ACC112 (cell line): Measurements from ENCODE around the gene SEMA7A.

Experiments used
- H2AFZ ChIP-seq: fragments of 200-600 bp; sonication (generic); one replicate; pipeline ENCODE4 v1.6.0; 2017; ENCODE audit warnings: antibody characterized with exemption, low read length; ENCODE audit not compliant: unreplicated experiment
- H3K27ac ChIP-seq: fragments of 200-600 bp; sonication (generic); 2 replicates; pipeline ENCODE4 v1.5.1; 2014; ENCODE audit warnings: low read depth, mild to moderate bottlenecking, antibody characterized with exemption, low read length, moderate library complexity
- H3K27me3 ChIP-seq: fragments of 200-600 bp; sonication (generic); 2 replicates; pipeline ENCODE4 v1.6.1; 2014; ENCODE audit warnings: mild to moderate bottlenecking, antibody characterized with exemption, low read length, moderate library complexity, mixed read lengths; ENCODE audit not compliant: insufficient read depth
- H3K36me3 ChIP-seq: fragments of 200-600 bp; sonication (generic); 2 replicates; pipeline ENCODE4 v1.6.1; 2016; ENCODE audit warnings: mild to moderate bottlenecking, antibody characterized with exemption, low read length, moderate library complexity, mixed read lengths; ENCODE audit not compliant: insufficient read depth
- H3K4me1 ChIP-seq: fragments of 200-600 bp; sonication (generic); one replicate; pipeline ENCODE4 v1.6.1; 2016; ENCODE audit warnings: low read length, mixed read lengths; ENCODE audit not compliant: insufficient read depth, unreplicated experiment, control insufficient read depth
- H3K4me3 ChIP-seq: fragments of 200-600 bp; sonication (generic); 2 replicates; pipeline ENCODE4 v1.5.1; 2014; ENCODE audit warnings: mild to moderate bottlenecking, low read depth, low read length
- H3K79me2 ChIP-seq: fragments of 200-600 bp; sonication (generic); one replicate; pipeline ENCODE4 v1.6.0; 2016; ENCODE audit warnings: low read length; ENCODE audit not compliant: control insufficient read depth, unreplicated experiment, insufficient read depth

The SEMA7A gene

DNA sequence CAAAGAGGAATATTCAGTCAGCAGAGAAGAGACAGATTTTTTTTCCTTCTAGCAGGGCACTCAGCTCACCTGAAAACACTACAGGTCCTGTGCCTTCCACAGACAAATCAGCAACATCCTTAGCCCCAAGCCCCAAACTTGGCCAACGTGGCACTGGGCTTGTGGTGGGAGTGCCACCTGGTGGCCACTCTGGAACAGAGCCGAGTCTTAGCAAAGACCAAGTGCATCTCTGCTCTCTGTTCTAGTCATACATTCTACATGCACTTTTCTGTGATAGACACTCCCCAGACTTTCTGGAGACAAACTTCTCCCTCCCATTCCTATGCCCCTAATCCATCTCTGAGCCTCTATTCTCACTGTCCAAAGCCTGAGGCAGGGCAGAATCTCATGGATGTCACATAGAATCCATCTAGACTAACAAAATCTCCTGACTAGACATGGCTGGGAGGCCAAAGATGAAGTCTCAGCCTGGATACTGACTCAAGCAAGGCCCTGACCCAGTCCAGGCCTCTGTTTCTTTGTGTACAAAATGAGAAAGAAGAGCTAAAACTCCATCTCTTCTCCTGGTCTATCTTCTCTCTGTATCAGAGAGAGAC, 5.1 kb upstream of the SEMA7A start:
- H3K79me2 ChIP-seq: peaks cover 4% of the 10 kb centered on the region
- no peaks in the 10 kb centered on the region for H3K27me3 ChIP-seq
- H3K4me1 ChIP-seq: peaks cover 10% of the 10 kb centered on the region
- no peak overlapping the region for H3K4me3 ChIP-seq
- H3K27ac ChIP-seq: no peak overlapping the region
- H2AFZ ChIP-seq: no peak overlapping the region
- H3K36me3 ChIP-seq: no peaks in the 10 kb centered on the region

DNA sequence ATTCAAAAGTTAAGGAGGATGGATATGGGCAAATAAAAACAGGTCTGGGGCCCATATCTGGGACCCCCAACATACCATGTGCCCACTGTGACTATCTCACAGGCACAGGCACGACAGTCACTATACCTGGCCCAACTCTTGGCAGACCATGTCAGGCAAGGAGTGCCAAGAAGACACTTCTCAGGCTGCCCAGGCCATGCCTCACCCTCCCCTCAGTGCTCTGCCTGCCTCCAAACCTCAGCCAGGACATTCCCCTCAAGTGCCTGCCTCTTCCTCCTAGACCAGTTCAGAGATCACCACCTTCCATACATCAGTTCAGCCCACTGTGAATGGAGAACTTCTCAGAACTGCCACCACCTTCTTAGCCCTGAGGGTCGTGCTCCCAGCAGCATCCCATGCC, 4.4 kb upstream of the SEMA7A start:
- Histone ChIP-seq H3K4me1 (peaks cover 10% of the 10 kb centered on the region), H3K36me3 (no peaks in the 10 kb centered on the region), H3K27me3 (no peaks in the 10 kb centered on the region), H3K4me3 (no peak overlapping the region), H3K27ac (no peak overlapping the region), H2AFZ (no peak overlapping the region), H3K79me2 (peaks cover 9% of the 10 kb centered on the region)

DNA sequence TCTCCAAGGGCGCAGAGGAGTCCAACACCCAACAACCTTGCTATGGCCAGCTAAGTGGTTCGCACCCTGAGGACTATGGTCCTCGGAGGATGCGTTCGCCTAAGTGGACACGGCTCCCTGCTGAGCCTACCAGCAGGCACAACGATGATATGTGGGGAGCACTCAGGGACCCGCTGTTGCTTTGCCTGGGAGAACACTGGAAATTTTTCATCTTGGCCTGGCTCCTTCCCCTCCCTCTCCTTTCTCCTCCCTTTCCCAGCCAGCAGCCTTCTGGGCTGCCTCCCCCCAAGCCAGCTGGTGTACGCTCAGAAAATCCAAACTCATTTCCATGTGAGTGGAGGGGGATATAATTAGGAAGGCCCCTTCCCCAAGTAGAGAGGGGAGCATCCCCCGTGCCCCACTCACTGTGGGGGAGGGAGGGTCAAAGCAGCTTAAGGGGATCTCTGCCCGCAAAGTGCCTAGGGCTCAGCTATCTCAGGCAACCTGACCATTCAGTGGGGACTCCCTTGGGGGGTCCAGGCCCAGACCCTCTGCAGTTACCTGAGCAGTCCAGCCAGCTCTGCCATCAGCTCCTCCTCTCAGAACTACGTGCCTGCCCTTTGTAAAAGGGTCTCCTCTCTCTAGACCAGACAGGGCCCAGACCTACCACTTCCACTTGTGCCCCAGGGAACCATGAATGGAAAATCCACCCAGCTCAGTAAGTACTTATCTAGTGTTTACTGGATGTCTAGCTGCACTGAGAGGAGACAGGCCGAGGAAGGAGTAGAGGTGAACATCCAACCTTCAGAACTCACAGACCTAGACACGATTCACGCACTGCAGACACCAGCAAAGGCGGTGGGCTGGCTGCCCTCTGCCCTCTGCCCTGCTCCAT, 742 bp upstream of the SEMA7A start:
- peaks cover 46% of the 10 kb centered on the region for H3K79me2 ChIP-seq
- peak overlapping the region; percentile 62 for H2AFZ ChIP-seq
- peaks cover 37% of the 10 kb centered on the region for H3K4me1 ChIP-seq

DNA sequence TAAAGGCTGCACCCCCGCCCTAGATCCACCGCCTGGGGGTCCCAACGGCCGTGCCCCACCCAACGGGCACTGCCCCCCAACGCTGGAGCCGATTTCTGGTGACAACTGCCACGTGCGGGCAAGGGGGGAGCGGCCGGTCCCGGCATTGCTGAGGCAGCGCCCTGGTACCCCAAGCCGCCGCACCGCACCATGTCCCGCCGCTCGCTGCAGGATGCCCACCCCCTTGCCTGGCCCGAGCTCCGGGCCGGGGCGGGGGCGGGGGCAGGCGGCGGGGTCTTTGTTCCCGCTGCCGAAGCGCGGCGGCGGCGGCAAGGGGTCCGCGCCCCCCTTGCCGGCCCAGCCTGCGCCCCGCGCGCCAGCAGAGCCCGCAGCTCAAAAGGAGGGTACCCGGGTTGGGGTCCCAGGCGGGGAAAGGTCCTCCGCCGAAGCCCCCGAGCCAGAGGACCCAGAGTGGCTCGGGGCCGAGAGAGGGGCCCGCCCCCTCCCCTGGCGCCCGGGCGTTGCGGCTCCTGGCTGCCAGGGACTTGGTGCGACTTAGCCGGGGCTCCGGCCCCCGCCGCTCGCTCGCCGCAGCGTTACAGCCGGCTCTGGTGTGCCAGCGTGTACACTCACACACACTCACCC, 678 bp downstream of the SEMA7A start:
- peak overlapping the region; percentile 10; the same call in 1 of the 2 replicates for H3K27ac ChIP-seq
- H3K79me2 ChIP-seq: peaks cover 60% of the 10 kb centered on the region
- no peaks in the 10 kb centered on the region for H3K27me3 ChIP-seq
- peaks cover 45% of the 10 kb centered on the region for H3K4me1 ChIP-seq
- H3K36me3 ChIP-seq: no peaks in the 10 kb centered on the region
- H2AFZ ChIP-seq: peak overlapping the region; percentile 84
- peak overlapping the region; percentile 92 for H3K4me3 ChIP-seq

More for the DNA sequence above, 742 bp upstream of the SEMA7A start:
- Histone ChIP-seq H3K36me3 (no peaks in the 10 kb centered on the region), H3K27ac (peak overlapping the region; percentile 28; the same call in 1 of the 2 replicates), H3K4me3 (peak overlapping the region; percentile 92), H3K27me3 (no peaks in the 10 kb centered on the region)

DNA sequence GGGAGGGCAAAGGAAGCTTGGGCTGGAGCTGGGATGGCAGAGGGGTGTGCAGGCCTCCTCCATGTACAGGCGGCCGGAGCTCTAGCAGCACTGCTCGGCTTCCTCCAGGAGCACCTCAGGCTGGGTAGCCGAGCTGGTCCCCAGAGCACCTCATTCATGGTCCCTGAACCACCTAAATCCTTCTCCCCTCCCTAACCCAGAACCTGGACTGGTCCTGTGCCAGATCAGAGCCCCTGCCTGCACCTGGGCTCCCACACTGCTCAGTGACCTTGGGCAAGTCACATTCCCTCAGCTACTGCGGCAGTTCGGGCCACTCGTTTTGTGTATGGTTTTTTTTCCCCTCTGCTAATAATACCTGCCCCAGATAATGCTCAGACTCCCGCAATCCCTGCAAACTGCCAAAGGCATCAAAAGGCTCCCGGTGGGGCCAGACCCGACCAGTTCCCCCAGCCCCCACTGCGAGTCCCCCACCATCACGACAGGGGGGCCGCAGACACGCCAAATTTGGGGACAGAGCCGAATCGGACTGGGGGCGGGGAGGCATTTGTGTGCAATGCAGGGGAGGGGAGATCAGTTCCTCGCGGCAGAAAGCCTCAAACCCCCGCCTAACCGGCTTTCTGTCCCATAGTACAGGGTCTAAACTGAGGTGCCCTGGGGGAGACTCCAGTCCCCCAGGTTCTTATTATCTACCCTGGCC, 1.3 kb downstream of the SEMA7A start:
- Histone ChIP-seq H2AFZ (peak overlapping the region; percentile 49), H3K27ac (no peak overlapping the region), H3K27me3 (no peaks in the 10 kb centered on the region), H3K79me2 (peaks cover 66% of the 10 kb centered on the region), H3K4me1 (peaks cover 50% of the 10 kb centered on the region), H3K36me3 (no peaks in the 10 kb centered on the region), H3K4me3 (peak overlapping the region; percentile 92)

DNA sequence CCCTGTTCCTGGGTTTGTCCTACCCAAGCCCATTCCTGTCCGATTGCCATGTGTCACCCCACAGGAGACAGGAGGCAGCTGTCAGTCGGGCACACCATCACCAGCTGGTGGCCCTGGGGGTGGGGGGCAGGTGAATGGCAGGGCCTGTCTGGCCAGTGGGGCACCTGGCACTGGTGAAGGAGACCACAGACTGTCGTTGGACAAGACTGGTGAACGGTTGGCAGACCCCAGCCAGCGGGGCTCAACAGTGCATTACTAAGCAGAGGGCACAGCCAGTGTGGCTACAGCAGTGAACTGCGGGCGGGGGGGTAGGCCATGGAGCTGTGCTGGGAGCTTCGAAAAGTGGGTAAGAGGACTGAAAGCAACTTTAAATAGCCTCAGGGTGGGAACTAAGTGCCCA, 2.1 kb downstream of the SEMA7A start:
- no peak overlapping the region for H2AFZ ChIP-seq
- peaks cover 50% of the 10 kb centered on the region for H3K4me1 ChIP-seq
- peaks cover 74% of the 10 kb centered on the region for H3K79me2 ChIP-seq
- peak overlapping the region; percentile 92 for H3K4me3 ChIP-seq
- no peaks in the 10 kb centered on the region for H3K27me3 ChIP-seq
- no peak overlapping the region for H3K27ac ChIP-seq
- H3K36me3 ChIP-seq: no peaks in the 10 kb centered on the region

DNA sequence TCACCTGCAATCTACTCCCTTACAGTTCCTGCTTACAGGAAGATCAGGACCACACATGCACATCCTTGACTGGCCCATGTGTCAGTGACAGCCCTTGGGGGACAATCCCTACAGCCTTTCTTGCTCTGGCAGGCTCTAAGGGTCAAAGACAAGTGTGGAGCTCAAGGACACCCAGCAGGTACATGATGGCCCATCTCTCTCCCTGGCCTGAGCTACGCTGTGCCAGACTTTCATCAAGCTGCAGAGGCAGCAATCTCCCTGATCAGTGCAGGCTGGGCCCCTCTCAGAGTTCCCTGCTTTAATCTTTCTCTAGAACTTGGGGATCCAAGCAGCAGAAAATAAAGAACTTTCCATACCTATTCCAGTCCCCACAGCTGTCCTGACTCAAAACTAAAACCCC, 2.6 kb downstream of the SEMA7A start:
- Histone ChIP-seq H3K27me3 (no peaks in the 10 kb centered on the region), H3K79me2 (peaks cover 79% of the 10 kb centered on the region), H3K27ac (no peak overlapping the region), H2AFZ (no peak overlapping the region), H3K4me1 (peaks cover 50% of the 10 kb centered on the region), H3K36me3 (no peaks in the 10 kb centered on the region), H3K4me3 (peak overlapping the region; percentile 92)

DNA sequence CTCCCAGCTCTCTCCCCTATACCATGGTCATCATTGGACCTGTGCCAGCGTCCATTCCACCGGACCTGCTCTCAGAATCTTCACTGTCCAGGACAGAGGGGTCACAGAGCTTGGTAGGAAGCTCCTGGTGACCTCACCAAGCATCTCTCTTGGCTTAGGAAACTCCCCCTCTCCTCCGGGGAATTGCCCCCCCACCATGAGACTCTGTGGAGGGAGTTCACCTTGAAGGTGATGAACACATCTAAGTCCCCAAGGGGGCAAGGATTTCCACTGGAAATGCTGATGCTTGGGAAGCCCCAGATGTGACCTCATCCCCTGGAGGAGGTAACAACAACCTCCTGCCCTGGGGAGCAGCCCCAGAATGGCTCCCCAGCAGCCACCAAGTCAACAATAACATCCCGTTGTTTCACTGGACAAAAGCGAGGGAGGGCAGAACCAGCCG, 3.2 kb downstream of the SEMA7A start:
- Histone ChIP-seq H2AFZ (no peak overlapping the region), H3K4me3 (peak overlapping the region; percentile 92), H3K27ac (peak overlapping the region; percentile 39; the same call in 1 of the 2 replicates), H3K79me2 (peaks cover 84% of the 10 kb centered on the region), H3K36me3 (no peaks in the 10 kb centered on the region), H3K27me3 (no peaks in the 10 kb centered on the region), H3K4me1 (peaks cover 50% of the 10 kb centered on the region)

DNA sequence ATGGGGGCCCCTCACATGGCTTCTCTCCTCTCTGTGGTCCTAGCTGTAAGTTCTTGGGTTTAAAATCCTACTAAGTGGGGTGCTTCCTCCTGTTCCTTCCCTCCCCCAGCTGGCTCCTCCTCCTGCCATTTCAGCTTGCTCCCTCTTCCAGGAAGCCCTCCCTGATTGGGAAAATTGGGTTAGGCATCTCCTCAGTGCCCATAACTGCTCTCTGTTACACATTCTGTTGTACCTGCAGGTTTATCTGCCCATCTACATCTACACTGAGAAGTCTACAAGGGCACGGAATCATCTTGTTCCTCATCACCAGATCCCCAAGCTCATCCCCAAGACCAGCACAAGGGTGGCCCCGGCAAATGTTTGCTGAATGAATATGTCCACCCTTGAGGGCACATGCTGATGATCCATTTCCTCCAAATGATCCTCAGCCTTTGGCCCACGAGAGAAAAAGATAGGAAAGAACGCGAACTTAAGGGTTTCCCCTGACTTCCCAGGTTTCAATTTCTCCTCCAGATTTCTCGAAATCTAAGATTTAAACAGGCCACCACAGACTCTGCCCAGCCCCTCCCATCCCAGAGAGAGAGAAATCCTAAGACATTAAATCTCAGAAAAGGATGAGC, 3.9 kb downstream of the SEMA7A start:
- Histone ChIP-seq H3K27me3 (no peaks in the 10 kb centered on the region), H3K27ac (peak overlapping the region; percentile 39; the same call in 1 of the 2 replicates), H3K4me1 (peaks cover 55% of the 10 kb centered on the region), H3K79me2 (peaks cover 91% of the 10 kb centered on the region), H3K36me3 (no peaks in the 10 kb centered on the region), H2AFZ (no peak overlapping the region), H3K4me3 (peak overlapping the region; percentile 92)
